Endothelial cell of umbilical vein (primary cell): ENCODE measurements around the gene CSNK1E. TPM values are rescaled to one million over a fixed set of nuclear protein-coding genes. Genes with fewer than 3 reads are reported as not detected.

Source experiments
- BruUV-seq: library from RNA; stranded (reverse); fragments of 400-500 nt; replicated peaks from 2 replicates; lab custom pipeline; 2021; lab: Mats Ljungman, UMichigan
- CTCF ChIA-PET: fragments of 300-600, 350-600 bp; sonication (Branson Sonifier 250); formaldehyde crosslinking; loops from one replicate; lab custom pipeline; 2021; ENCODE audit warnings: antibody characterized with exemption, inconsistent platforms; lab: Charles Lee
- POLR2A ChIA-PET: fragments of 300-600, 350-600 bp; sonication (Branson Sonifier 250); formaldehyde crosslinking; loops from one replicate; lab custom pipeline; 2021; ENCODE audit warnings: antibody characterized with exemption, inconsistent platforms; lab: Charles Lee
- DNase-seq: peaks from one replicate; pipeline ENCODE4 v3.0.0-alpha.2; 2011; ENCODE audit warnings: low read depth, low spot score
- FAIRE-seq: peaks from 2 replicates; lab custom pipeline; 2011; peaks lifted over from hg19 to GRCh38; lab: Jason Lieb, UNC
- H2AFZ ChIP-seq: 2 replicates; pipeline ENCODE4 v1.6.0; 2012; ENCODE audit warnings: low read depth, low read length, control low read depth, inconsistent platforms
- H3K27ac ChIP-seq: 2 replicates; pipeline ENCODE4 v1.5.1; 2011; ENCODE audit warnings: low read depth, mild to moderate bottlenecking, control low read depth, low read length, moderate library complexity; ENCODE audit not compliant: insufficient read depth
- H3K27me3 ChIP-seq, 2 experiments: 2 replicates each; pipeline versions ENCODE4 v1.6.0 to v1.6.1; 2011; ENCODE audit warnings: low read length in 2 of 2, mixed read lengths in 1 of 2; ENCODE audit not compliant: control insufficient read depth in 2 of 2, insufficient read depth in 2 of 2
- H3K36me3 ChIP-seq, 2 experiments: 2 replicates in 1 of 2; 3 replicates in 1 of 2; pipeline ENCODE4 v1.5.1; 2011; ENCODE audit warnings: low read length in 2 of 2, mild to moderate bottlenecking in 1 of 2, moderate library complexity in 1 of 2; ENCODE audit not compliant: control insufficient read depth in 2 of 2, insufficient read depth in 2 of 2; ENCODE audit errors: extremely low read depth in 1 of 2
- H3K4me1 ChIP-seq: 3 replicates; pipeline ENCODE4 v1.5.1; 2011; ENCODE audit warnings: mild to moderate bottlenecking, low read length; ENCODE audit not compliant: control insufficient read depth, insufficient read depth; ENCODE audit errors: extremely low read depth
- H3K4me2 ChIP-seq: 2 replicates; pipeline ENCODE4 v1.6.1; 2011; ENCODE audit warnings: low read length, control low read depth, mixed read lengths; ENCODE audit not compliant: insufficient read depth
- H3K4me3 ChIP-seq, 3 experiments: fragments of 200-600 bp in 1 of 3; sonication (generic), shearing (Covaris generic) in 1 of 3; replicated peaks in 1 of 3; 2 replicates each; pipeline ENCODE4 v1.5.1; 2011 to 2016; ENCODE audit warnings: control low read depth in 3 of 3, low read length in 3 of 3, mild to moderate bottlenecking in 2 of 3, inconsistent platforms in 1 of 3, low read depth in 1 of 3, moderate library complexity in 1 of 3; ENCODE audit not compliant: insufficient read depth in 1 of 3
- H3K79me2 ChIP-seq: 2 replicates; pipeline ENCODE4 v1.6.0; 2012; ENCODE audit warnings: low read length, inconsistent platforms; ENCODE audit not compliant: control insufficient read depth, insufficient read depth
- H3K9ac ChIP-seq: replicated peaks from 2 replicates; pipeline ENCODE3; 2011; ENCODE audit warnings: low read length, control low read depth; ENCODE audit not compliant: insufficient read depth; ENCODE audit errors: extremely low read depth
- H3K9me1 ChIP-seq: replicated peaks from 3 replicates; pipeline ENCODE4 v1.6.0; 2011; ENCODE audit warnings: mild to moderate bottlenecking, low read length; ENCODE audit not compliant: control insufficient read depth, insufficient read depth; ENCODE audit errors: extremely low read depth
- H3K9me3 ChIP-seq: replicated peaks from 2 replicates; pipeline ENCODE4 v1.5.1; 2012; ENCODE audit warnings: low read length, inconsistent platforms; ENCODE audit not compliant: control insufficient read depth, insufficient read depth
- H4K20me1 ChIP-seq: replicated peaks from 2 replicates; pipeline ENCODE3; 2011; ENCODE audit warnings: mild to moderate bottlenecking, low read length; ENCODE audit not compliant: control insufficient read depth, insufficient read depth; ENCODE audit errors: extremely low read depth
- EZH2 ChIP-seq: IDR thresholded peaks from 2 replicates; pipeline ENCODE4 v1.6.1; 2012; ENCODE audit warnings: borderline replicate concordance, low read depth, mild to moderate bottlenecking, moderate library complexity, low read length, inconsistent platforms; ENCODE audit not compliant: severe bottlenecking
- FOS ChIP-seq: IDR thresholded peaks from 2 replicates; pipeline ENCODE4 v1.6.1; 2011; ENCODE audit warnings: mild to moderate bottlenecking, low read length, moderate library complexity, borderline replicate concordance; ENCODE audit not compliant: insufficient read depth
- GATA2 ChIP-seq: IDR thresholded peaks from 2 replicates; pipeline ENCODE4 v1.7.0; 2011; ENCODE audit warnings: low read depth, mild to moderate bottlenecking, moderate library complexity, mixed read lengths, low read length; ENCODE audit not compliant: insufficient read length, insufficient read depth
- JUN ChIP-seq: IDR thresholded peaks from 2 replicates; pipeline ENCODE4 v1.6.1; 2011; ENCODE audit warnings: borderline replicate concordance, low read depth; ENCODE audit not compliant: insufficient read length, insufficient read depth
- MAX ChIP-seq: IDR thresholded peaks from 2 replicates; pipeline ENCODE4 v1.6.1; 2011; ENCODE audit not compliant: insufficient read depth, insufficient read length
- MYC ChIP-seq: IDR thresholded peaks from one replicate; pipeline ENCODE4 v1.6.1; 2011; ENCODE audit warnings: mild to moderate bottlenecking, low read depth, low read length
- POLR2A ChIP-seq: IDR thresholded peaks from 2 replicates; pipeline ENCODE4 v1.6.1; 2012; ENCODE audit warnings: low read depth, mild to moderate bottlenecking, control low read depth, low read length
- POLR2AphosphoS5 ChIP-seq: IDR thresholded peaks from 2 replicates; pipeline ENCODE4 v1.6.1; 2012; ENCODE audit warnings: low read depth, mild to moderate bottlenecking, control low read depth, low read length, moderate library complexity; ENCODE audit not compliant: insufficient read depth
- dilution Hi-C: fragments of 300-500 bp; cut with MboI; formaldehyde crosslinking; loops from one replicate; pipeline ENCODE4 v1.15.0; 2019; ENCODE audit warnings: low sequenced_read_pairs; ENCODE audit not compliant: extremely low pct_ligation_motif_present
- intact Hi-C: fragments of 100-400 bp; cut with micrococcal nuclease; formaldehyde crosslinking; loops from one replicate; pipeline ENCODE4 v1.10.0; 2022
- polyA plus RNA-seq, 4 experiments: library from polyadenylated mRNA; depleted of rRNA in 3 of 4; stranded (reverse) in 3 of 4; unstranded in 1 of 4; fragments of >200 nt; gene quantifications; 2 replicates each; pipeline versions ENCODE4 v1.2.1 to v1.2.3, GENCODE V29; 2011 to 2012; ENCODE audit warnings: missing spikeins in 1 of 4
- total RNA-seq: library from RNA; stranded (reverse); gene quantifications from 2 replicates; pipeline ENCODE4 v1.2.3, GENCODE V29; 2021
- TF ChIP-seq, protein P1 (sequence below), 2 donors: IDR thresholded peaks; 1 replicate in 1 of 2; 2 replicates in 1 of 2; pipeline ENCODE4 v1.5.1; 2011; ENCODE audit warnings: low read length in 2 of 2, mild to moderate bottlenecking in 2 of 2, moderate library complexity in 2 of 2, control low read depth in 1 of 2, inconsistent platforms in 1 of 2, low read depth in 1 of 2; ENCODE audit not compliant: insufficient read depth in 1 of 2; ENCODE audit errors: extremely low read depth in 1 of 2

The CSNK1E gene
- total and polyA plus RNA-seq, 2 donors (not counting 3 experiments of a cell fraction or from before 2014, with no cell fraction given) = 259 to 262 TPM

DNA sequence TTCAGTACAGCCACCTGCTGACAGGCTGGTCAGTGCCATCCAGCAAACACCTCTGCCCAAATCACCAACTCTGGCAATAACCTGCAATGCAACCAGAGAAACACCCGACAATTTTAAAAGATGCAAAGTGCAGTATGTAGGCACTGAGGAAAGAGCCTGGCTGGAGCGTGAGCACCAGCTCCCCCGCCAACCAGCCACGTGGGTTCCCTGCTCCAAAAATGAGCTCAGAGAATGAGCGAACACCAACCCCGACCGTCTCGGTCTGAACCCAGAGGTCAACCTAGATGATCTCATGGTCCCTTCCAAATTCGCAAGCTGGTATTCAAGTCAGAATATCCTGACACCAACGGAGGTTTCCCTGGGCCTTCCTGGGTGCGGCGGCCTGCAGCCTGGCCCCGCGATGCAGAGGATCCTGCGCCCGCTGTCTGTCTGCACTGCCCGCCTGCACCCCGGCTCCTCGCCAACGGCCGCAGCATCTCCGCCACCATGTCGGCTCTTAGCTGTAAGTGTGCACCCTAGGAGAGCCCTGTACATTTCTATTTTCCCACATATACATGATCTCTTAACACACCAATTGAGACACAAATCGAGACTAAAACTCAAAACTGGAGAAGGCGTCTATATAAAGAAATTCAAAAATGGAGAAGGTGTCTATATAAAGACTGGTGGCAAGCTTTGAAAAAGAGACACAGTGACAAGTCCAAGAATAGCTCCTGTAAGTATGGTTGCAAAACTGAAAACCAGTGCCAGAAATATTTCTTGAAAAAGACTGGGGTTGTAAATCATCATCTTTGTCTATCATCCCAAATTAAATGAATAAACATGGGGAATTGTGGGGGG lies 67.2 kb downstream of the CSNK1E start:
- Histone ChIP-seq H3K27ac (no peak overlapping the region), H3K4me3 (no peak overlapping the region), H2AFZ (no peak overlapping the region), H3K9me3 (no peaks in the 10 kb centered on the region), H3K4me1 (no peaks in the 10 kb centered on the region), H3K4me2 (no peak overlapping the region), H3K9ac (no peak overlapping the region), H3K36me3 (peaks cover 4 to 28% of the 10 kb centered on the region in 2 experiments), H3K79me2 (peaks cover 54% of the 10 kb centered on the region), H4K20me1 (no peaks in the 10 kb centered on the region), H3K27me3 (no peaks in the 10 kb centered on the region), H3K9me1 (no peaks in the 10 kb centered on the region)
- intact Hi-C loops = no loop called here
- dilution Hi-C loops = no loop called here
- TF ChIP-seq MAX = no peak
- DNase-seq = no peak
- no TSS peak for BruUV-seq
- no peak for FAIRE-seq
- CTCF ChIA-PET = interaction anchor here (1.0 kb wide), 1 partner anchor 11 kb away, joined by 3 read pairs; no protein-coding TSS in a partner anchor
- POLR2A ChIA-PET = no interaction called here

- DNase-seq (no peak), FAIRE-seq (no peak)
- H3K4me2 ChIP-seq = no peak overlapping the region
- H3K27me3 ChIP-seq = no peaks in the 10 kb centered on the region
- H2AFZ ChIP-seq = no peak overlapping the region
- no TSS peak for BruUV-seq
- ChIA-PET POLR2A (interaction anchor here (1.1 kb wide), 1 partner anchor 12 kb away, joined by 3 read pairs; no protein-coding TSS in a partner anchor), CTCF (no interaction called here)
- no peaks in the 10 kb centered on the region for H3K9me1 ChIP-seq
- H3K4me3 ChIP-seq = no peak overlapping the region
- H3K9me3 ChIP-seq = no peaks in the 10 kb centered on the region
- H3K79me2 ChIP-seq = peaks cover 53% of the 10 kb centered on the region
- TF ChIP-seq MYC = no peak
- no peak for TF ChIP-seq JUN
- no peak for TF ChIP-seq EZH2
- TF ChIP-seq GATA2 = no peak
- TF ChIP-seq FOS = no peak
- TF ChIP-seq MAX = no peak
- no peak for TF ChIP-seq POLR2AphosphoS5
- TF ChIP-seq POLR2A = no peak
- TF ChIP-seq, protein P1, sequence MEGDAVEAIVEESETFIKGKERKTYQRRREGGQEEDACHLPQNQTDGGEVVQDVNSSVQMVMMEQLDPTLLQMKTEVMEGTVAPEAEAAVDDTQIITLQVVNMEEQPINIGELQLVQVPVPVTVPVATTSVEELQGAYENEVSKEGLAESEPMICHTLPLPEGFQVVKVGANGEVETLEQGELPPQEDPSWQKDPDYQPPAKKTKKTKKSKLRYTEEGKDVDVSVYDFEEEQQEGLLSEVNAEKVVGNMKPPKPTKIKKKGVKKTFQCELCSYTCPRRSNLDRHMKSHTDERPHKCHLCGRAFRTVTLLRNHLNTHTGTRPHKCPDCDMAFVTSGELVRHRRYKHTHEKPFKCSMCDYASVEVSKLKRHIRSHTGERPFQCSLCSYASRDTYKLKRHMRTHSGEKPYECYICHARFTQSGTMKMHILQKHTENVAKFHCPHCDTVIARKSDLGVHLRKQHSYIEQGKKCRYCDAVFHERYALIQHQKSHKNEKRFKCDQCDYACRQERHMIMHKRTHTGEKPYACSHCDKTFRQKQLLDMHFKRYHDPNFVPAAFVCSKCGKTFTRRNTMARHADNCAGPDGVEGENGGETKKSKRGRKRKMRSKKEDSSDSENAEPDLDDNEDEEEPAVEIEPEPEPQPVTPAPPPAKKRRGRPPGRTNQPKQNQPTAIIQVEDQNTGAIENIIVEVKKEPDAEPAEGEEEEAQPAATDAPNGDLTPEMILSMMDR (IDR thresholded peaks at IDR 0.05; ENCODE audit: extremely low read depth in 1 of 2, insufficient read depth in 1 of 2, low read depth in 1 of 2, low read length in 2 of 2) = no peak
- H4K20me1 ChIP-seq = no peaks in the 10 kb centered on the region
- no peaks in the 10 kb centered on the region for H3K4me1 ChIP-seq
- no peak overlapping the region for H3K27ac ChIP-seq
- dilution Hi-C loops = no loop called here
- H3K36me3 ChIP-seq = peaks cover 5 to 33% of the 10 kb centered on the region in 2 experiments
- intact Hi-C loops = no loop called here
- H3K9ac ChIP-seq = no peak overlapping the region
Measured at GRCh38 chr22:38249301-38249700, 67.9 kb downstream of the CSNK1E start.
